NCI-H1092 treated with DMSO at 0.1 percent for 48 hours (cell line): Measurements from ENCODE around the gene VASP.

Source experiments
- DNase-seq: peaks from one replicate; lab custom pipeline; 2025; lab: John Stamatoyannopoulos, UW

The VASP gene

DNA sequence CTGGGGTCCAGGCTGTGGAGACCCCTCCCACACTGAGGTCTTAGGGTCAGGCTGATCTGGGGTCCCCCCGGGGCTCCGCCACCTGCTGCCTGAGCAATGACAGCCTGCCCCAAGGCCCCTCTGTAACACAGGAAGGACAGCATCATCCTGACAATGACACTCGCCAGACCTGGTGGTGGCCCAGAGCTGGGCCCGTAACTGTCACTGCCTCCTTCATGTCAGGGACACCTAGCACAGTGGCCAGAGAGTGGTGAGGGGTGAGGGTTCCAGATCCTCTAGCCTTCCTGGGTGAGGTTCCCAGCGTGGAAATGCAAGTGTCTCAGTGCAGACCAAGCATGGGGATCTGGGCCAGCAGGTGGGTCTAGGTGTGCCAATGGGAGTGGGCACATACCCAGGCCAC lies 49.6 kb downstream of the VASP start:
- no peak for DNase-seq

DNA sequence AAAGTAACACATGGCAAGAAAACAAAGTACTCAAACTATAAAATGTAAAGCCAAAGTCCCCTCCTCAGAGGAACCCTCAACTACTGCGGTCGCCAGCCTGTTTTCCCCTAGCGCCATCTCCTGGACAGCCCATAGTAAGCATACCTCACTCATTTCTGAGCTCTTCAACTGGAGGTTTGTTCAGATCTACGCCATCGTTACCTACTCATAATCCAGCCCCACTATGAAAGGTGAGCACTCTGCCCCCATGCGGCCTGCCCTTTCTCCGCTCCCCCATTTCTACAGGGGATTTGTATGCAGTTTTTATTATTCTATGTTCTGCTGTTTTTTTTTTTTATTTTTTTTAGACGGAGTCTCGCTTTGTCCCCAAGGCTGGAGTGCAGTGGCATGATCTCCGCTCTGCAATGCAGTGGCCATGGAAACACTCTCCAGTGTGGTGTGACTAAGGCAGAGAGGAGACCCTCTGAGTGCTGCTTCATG lies 51.2 kb downstream of the VASP start:
- peak; percentile 6 for DNase-seq

GRCh38 chr19:45560038-45560437 lies 52.8 kb downstream of the VASP start:
- no peak for DNase-seq

- no peak for DNase-seq
Observed at GRCh38 chr19:45560686-45561085, 53.4 kb downstream of the VASP start.

DNA sequence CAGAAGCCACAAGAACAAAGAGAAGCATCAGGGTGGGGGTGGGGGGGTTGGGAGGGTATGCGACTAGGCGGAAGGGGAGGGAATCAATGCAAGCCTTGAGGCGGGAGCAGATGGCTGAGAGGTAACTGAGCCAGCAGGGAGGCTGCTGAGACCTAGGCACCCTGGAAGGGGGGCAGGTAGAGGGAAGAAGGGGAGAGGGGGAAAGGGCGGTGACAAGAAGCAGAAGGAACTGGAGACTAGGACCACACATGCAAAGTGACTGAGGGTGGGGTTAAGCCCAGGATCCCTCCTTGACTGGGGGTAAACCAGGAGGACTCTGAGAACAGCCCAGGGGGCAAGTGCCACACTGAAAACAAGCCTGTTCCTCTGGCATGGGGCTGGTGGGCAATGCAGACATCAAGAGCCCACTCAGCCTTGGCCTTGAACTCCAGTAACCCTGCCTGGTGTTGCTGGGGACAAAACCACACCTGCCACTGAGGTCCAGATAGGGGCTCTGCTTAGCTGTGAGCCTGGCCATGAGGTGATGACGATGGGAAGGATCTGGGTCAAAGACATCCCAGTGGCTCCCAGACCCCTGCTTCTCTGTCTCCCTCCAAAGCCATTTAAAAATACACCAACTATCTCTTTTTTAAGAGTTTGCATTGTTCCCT lies 57.0 kb downstream of the VASP start:
- DNase-seq = no peak

GRCh38 chr19:45567609-45568008 lies 60.3 kb downstream of the VASP start:
- no peak for DNase-seq

DNA sequence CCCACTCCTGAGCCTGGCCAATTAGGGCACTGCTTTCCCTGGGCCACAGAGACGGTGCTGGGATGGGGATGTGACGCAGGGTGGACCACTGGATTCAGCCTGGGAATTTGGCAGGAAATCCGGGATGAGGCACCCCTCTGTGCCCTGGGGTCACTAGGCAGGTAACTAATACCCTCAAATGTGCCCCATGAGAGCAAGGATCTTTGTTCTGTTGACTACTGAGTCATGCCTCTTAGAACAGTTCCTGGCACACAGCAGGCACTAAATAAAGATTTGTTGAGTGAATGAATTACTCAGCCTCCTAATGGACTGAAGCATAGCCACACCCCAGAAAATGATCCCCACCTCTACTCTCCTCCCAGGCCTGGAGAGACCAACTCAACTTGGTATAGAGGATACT lies 61.5 kb downstream of the VASP start:
- DNase-seq = no peak

DNA sequence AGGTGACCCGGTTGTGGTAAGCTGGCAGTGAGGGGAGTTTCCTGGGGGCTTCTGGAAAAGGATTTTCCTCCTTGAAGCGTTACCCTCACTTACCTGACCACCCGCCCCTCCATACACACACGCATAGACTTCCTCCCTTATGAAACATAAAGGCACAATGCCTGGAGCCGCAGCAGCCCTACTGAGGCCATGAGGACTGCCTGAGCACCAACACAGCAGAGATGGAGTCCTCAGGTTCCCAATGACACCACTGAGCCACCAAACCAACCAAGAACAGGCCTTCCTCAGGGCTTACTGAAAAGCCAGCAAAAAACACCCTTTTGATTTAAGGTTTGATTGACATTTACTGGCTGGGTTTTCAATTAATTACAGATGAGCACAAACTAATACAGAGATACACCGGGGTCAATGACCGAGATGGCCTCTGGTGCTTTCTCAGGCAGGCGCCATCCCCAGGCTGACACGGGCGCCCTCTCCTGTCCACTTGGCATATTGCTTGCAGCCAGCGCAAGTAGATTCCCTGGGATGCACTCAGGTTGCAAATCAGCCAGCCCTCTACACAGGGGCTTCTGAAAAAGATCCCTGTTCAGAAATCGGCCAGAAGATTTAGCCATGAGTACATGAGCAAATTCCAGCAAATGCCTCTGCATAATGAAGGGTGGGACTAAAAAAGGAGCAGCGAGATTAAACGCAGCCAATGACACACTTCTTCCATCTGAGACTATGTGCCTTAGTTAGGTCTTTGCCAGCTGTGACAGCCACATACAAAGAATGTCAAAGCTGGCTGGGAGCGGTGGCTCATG lies 62.5 kb downstream of the VASP start:
- no peak for DNase-seq

DNA sequence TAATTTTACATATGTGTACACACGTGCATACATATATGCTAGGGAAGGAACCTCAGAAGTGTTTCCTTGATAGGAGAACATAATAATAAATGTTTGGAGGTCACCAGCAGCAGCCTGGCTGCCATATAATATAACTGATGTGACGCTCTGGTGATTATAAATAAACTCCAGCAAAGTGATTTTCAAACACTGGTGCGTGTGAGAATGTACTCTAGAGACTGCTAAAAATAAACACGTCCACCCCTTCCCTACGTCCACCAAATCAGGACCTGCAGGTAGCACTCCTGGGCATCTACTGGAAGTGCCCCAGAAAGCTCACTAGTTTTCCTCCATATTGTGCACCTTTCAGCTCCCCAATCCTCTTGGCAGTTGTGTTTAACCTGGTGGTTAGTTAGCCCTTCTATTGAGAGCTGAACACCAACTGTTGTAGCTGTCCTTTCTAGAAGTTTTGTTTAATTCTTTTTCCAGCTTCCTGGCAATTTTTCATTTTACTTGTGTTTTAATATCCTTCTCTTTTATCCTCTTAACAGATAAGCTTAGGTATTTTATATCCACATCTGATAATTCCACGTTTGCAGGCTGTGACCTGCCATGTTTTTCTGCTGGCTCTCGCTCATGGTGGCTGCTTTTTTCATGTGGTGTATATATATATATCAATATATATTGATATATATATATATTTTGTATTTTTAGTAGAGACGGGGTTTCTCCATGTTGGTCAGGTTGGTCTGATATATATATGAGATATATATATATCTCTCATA lies 64.4 kb downstream of the VASP start:
- DNase-seq = no peak

DNA sequence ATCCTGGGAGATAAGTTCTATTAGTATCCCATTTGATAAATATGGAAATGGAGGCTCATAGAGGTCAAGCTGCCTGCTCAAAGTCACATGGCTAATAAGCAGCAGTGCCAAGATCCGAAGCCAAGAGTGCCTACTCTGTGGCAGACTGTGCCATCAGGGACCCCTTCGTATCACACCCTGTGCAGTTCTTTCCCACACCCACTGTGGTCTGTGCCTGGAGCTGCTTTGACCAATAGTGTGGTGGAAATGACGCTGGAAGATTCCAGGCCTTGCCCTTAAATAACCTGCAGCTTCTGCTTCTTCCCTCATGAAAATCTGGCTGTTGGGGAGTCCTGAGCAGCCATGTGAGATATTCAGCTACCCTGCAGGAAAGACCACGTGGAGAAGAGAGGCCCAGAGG lies 67.2 kb downstream of the VASP start:
- DNase-seq = no peak

DNA sequence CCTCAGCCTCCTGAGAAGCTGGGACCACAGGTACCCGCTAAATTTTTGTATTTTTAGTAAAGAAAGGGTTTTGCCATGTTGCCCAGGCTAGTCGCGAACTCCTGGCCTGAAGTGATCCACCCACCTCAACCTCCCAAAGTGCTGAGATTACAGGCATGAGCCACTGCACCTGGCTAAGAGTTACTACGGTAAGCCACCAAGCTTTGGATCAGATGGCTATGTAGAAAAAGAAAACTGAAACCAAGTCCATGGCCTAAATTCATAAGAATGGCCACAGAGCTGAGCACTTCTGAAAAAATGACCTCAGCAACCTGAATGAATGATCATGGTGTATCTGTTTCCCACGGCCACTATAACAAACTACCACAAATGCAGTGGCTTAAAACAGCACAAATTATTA lies 67.9 kb downstream of the VASP start:
- no peak for DNase-seq
